Stimulated activated CD4-positive, alpha-beta T cell treated with anti-CD3 and anti-CD28 coated beads, TNF-alpha, amount 100 ng/mL, for 48 hours (primary cell): ENCODE measurements around the gene RABGAP1L.
"Not testable (repeated sequence)": the region's sequence is repeated elsewhere in the genome, so short reads cannot be mapped to it uniquely, and the experiment has no call there.

Experiments used
- DNase-seq, 3 donors: peaks; one replicate each; pipeline ENCODE4 v3.0.0-alpha.2; 2020; ENCODE audit warnings: low read depth in 3 of 3

The RABGAP1L gene

DNA sequence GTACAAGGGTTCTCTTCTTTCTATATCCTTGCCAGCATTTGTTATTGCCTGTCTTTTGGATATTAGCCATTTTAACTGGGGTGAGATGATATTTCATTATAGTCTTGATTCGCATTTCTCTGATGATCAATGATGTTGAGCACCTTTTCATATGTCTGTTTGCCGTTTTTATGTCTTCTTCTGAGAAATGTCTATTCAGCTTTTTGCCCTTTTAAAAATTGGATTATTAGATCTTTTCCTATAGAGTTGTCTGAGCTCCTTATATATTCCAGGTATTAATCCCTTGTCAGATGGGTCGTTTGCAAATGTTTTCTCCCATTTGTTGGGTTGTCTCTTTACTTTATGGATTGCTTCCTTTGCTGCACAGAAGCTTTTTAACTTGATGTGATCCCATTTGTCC, 883.3 kb downstream of the RABGAP1L start:
- no peak for DNase-seq

DNA sequence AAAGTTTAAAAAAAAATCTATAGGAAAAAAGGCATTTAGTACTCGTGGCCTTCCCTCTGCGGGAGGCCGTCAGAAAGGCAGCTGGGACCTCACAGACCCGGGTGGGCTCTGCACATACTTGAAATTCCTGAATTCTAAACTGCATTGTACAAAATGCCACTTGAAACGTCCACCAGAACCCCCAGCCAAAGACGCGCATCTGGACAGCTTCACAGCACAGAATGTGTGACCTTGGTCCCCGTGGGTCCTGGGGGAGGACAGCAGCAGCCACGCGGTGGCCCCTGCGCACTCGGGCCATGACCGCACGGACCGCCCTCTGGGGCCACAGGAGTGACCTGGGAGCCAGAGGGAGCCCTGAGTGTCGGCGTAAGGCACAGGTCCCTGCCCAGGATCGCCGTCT, 884.5 kb downstream of the RABGAP1L start:
- no peak for DNase-seq

DNA sequence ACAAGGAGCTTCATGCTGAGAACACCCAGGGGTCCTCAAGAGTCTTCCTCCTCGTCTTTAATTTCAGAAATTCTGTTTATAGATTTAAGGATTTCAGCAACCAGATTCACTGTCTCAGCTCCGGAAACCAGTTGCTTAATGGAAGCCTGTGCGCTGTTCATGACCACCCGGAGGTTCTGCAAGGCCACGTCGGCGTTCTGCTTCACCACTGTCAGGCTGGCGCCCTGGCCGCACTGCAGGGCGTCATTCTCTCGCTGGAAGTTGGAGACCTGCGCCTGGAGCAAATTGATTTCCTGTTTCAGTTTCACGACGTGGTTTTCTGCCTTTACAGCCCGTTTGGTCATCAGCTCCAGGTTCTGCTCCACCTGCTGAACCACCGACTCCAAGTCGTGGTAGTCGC, 885.3 kb downstream of the RABGAP1L start:
- DNase-seq, result not testable (repeated sequence)
